ENCODE measurements around the gene MSH3.
"Not testable (repeated sequence)": the region's sequence is repeated elsewhere in the genome, so short reads cannot be mapped to it uniquely, and the experiment has no call there.

MSH3 gene

DNA sequence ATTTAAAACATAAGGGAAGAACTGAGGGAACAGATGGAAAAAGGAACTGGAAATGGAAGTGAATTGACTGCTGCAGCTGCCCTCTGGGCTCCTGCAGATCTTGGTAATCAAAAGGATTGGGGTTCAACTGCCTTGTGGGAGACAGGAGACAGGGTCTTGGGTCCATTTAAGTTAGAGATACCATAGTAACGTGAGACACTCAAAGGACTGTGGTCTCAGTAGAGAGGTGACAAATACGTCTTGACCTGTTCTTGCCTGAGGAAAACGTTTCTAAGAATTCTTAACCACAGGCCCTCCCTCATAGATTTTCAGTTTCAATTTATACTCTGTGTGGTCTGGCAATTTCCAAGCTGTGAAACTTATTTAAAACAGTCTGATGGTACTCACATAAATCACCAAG, 101.2 kb downstream of the MSH3 start:
- no peak for DNase-seq (ENCODE audit: low spot score)

DNA sequence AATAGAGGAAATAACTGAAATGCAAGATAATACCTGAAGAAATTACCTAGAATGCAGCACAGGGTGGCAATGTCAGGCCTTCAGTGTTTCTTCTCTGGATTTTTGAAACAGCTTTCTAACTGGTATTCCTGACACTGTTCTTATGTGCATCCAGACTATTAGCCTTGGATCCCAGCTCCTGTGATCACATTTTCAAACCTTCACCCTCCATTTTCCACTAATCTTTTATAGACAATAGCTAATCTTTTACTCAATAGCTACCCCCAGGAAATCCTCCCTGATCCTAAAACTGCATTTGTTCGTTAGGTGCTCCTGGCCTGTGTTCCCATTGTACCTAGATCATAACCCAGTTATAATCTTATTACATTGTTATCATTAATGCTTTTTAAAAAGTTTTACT, 101.8 kb downstream of the MSH3 start:
- no peak for DNase-seq (ENCODE audit: low spot score)

DNA sequence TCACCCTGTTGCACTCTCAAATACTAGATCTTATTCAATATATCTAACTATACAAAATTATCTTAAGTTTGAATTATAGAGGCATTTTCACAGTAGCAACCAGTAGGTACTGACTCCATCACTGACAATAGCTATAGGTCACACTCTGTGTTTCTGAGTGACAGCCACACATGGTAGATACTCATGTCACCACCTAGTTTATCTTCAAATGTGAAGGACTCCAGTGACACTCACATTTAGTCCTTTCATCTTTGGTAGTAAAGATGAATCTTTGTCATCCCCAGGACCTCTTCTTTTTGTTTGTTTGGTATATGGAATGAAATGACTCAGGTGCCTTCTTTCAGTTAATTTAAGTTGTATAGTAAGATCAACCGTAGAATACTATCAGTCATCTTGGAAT, 102.8 kb downstream of the MSH3 start:
- no peak for DNase-seq (ENCODE audit: low spot score)

DNA sequence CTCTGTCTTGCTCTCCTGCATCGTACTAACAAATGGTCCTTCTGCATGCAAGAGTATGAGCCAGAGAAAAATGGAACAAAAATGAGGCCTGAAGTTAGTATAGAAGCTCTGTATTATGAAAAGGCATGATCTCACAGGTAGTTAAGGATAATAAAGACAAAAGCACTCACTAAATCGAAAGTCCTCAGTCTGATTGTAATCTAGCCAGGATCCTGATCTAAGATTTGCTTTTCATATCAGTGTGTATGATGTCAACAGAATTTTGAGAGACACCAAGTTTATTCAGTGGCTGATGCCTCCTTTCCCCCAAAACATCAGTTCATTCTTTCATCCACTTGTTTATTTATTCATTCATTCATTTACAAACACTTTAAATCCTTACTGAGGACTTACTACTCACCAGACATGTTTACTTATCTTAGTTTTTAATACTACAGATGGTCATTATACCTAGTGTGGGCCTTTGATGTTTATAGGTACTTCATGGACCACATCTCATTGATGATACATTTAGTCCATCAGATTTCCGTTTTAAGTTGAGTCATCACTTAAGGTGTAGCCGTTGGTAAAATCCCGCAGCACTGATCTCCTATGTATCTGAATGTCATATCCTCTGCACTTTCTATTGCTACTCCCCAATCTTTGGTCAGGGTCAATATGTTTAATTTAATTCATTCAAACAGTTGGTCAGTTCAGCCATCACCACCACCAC, 105.6 kb downstream of the MSH3 start:
- no peak for DNase-seq (ENCODE audit: low spot score)

DNA sequence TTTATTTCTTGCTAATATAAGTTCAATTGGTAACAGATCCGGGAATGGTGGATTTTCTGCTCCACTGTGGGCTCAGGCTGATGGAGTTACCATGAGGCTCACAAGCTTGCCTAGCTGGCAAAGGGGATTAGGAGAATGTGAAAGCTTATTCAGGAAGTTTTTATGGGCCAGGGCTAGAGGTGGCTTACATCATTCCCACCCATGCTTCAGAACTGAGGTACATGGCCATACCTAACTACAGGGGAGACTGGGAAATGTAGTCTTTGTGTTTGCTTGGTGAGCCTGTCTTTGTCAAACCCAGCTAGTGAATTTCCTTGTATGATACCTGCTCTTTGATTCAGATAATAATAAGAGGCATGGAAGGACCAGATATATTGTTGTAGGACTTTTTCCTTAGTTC, 106.2 kb downstream of the MSH3 start:
- no peak for DNase-seq (ENCODE audit: low spot score)

DNA sequence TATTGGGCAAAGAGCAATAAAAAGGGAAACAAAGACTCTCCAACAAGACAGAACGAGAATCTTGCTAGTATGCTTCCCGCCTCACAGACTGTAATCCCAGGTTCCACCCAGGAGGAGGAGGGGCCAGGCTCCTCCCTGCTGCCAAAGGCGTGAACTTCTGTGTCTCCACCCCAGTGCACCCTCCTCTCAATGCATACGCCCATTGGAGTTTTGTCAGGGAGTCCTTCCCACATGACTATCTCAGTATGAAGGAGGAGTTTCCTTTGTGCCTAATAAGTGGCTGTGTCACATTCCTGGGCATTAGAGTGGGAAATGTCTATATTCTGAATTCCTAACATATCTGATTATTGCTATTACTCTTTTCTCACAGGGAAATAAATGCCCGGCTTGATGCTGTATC, 106.7 kb downstream of the MSH3 start:
- DNase-seq (ENCODE audit: low spot score) = no peak

DNA sequence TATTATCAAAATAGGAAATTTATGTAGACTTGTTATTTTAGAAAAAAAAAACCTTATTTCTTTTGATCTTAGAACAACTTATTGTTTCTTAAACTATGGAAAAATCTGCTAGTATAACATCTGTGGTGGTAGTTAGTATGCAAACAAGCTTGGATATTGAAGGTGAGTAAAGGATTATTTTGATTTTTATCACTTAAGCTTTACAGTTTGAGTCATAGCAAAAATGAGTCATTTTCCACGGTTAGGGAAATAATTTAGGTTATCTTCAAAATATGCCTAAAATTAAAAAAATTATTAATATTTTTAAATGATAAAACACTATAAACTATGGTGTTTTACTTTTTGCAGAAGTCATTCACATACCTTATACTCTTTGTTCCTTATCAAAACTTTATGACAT, 107.5 kb downstream of the MSH3 start:
- no peak for DNase-seq (ENCODE audit: low spot score)

DNA sequence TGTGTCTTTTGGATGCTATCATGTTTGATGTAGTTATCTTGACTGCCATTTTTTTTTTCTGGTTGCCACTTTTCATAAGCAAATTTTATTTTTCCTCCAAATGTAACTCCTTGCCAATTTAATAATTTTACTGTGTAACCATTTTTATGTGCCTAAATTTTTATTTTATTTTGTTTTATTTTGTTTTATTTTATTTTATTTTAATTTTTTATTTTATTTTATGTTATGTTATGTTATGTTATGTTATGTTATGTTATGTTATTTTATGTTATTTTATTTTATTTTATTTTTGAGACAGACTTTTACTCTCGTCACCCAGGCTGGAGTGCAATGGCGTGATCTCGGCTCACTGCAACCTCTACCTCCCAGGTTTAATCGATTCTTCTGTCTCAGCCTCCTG, 108.1 kb downstream of the MSH3 start:
- DNase-seq (ENCODE audit: low spot score) = no peak

DNA sequence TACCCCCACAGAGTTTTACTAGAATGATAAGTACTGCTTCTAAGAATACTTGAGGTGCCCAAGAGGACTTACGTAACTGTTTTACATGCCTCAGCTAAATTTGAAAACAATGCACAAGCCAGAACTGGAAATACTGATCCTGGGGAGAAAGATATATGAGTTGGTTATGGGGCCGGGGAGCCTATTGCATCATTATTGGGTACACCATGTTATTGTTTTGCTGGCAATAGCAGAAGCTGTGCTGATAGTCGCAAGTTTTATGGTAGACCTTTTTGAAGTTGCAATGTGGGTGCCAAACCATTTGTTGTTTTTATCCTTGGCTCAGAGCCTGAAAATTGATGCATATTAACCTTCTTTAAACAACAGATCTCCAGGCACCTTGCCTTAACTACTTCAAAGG, 108.8 kb downstream of the MSH3 start:
- no peak for DNase-seq (ENCODE audit: low spot score)

DNA sequence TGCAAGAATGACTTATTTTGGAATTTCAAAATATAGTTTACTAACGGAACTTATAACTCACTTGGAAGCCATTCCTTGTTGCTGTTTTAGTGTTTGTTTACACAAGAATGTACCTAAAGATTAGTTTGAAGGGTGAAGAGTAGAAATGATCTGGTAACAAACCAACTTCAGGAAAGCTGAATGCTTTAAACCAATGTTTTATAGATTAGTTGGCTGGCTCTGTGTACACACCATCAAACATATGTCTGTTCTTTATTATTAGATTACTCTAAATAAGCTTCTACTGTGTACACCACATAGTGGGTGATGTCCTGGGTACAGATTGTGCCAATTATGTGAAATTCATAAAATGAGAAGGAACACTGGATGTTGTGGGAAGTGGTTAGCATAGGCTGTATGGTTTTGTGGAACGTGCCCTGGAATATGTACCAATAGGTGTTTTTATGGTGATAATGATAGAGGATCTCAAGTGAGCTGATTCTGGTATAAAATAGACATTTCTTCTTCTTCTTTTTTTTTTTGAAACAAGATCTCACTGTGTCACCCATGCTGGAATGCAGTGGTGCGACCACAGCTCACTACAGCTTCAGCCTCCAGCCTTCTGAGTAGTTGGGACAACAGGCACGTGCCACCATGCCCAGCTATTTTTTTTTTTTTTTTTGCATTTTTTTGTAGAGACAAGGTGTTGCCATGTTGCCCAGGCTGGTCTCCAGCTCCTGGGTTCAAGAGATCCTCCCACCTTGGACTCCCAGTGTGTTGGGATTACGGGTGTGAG, 109.6 kb downstream of the MSH3 start:
- no peak for DNase-seq (ENCODE audit: low spot score)

DNA sequence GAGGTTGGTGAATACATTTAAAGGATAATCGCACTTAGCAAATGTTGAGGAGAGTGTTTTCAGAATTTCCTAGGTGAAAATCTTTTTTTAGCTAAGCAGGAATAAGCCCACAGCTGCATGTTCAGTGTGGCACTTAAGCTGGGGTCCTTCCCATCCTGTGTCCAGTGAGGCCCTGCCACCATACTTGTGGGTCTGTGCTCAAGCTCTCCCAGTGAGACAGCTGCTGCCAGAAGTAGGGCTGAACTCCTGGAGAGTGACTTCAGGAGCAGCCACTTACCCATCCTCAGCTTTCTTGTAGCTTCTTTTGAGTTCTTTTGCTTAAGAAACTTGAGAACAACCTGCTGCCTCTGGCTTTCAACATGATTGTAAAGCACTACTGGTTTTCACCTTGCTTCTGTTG, 110.3 kb downstream of the MSH3 start:
- no peak for DNase-seq (ENCODE audit: low spot score)

DNA sequence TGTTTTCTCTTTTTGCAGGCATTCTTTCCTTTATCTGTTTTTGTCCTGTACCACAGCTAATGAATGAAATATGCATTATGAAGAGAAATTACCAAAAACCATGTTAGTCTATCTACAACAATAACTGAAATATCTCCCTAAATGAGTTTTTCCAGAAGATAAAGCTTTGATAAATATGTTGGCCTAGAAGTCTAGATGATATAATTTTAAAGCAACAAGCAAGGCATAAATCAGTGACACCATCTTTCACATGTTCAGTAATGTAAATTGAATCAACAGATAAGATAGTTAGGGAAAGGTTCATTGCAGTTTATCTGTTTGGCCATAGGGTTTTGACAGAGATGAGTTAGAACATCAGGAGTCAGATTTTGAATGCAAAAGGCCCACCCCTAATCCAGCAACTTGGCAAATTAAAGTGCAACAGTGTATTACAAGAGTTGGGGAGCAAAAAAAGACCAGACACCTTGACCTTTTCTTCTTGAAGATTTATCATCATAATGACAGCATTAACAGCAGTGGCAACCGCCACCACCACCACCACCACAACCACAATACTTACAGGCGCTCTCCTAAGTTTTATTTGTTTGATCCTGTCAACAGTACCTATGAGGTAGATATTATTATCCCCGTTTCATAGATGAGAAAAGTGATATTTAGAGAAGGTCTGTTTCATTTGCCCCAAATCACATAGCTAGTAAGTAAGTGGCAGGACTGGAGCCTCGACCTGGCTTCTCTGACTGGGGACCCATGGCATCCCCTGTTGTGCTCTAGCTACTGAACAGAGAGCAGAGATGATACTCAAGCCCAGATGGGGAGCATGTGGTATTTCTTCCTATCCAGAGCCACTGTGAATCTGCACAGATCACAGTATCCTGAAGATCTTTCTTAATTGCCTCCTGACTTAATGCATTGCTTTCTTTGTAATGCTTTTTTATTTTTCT, 123.2 kb downstream of the MSH3 start:
- DNase-seq (ENCODE audit: low spot score) = no peak

DNA sequence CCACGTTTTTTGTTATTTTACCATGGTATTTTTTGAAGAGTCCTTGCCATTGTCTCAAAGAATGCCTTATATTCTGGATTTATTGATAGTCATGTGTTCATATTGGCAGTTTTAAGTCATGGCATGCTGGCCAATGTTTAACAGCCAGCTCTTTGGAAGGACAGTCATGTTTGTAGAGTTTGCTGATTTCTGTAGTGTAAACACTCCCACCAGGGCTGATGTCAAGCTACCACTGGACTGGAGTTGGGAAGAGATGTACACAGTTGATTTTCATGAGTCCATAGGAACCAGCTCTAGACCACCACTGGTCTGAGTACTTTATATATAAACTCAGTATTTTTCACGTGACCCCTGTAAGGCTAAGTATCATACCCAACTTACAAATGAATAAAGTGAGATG, 125.6 kb downstream of the MSH3 start:
- DNase-seq (ENCODE audit: low spot score) = no peak

DNA sequence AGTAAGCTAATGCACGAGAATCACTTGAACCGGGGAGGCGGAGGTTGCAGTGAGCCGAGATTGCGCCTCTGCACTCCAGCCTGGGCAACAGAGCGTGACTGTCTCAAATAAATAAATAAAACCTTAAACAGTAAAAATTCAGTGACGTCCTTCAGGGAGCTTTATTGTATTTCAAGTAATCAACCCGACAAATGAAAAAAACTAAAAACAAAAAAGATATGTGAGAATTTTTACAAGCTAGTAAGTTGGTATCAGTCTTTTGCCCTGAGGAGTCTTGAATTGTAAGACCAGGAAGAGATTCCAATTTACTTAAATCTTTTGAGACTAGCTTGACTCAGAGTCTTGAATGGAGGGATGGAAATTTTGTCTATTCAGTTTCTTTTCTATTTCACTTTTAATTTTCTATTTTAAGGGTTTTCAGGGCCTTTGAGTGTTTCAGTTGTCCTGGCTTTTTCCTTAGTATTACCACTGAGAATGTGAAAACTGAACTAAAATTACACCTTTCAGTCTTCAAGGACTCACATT, 126.4 kb downstream of the MSH3 start:
- DNase-seq (ENCODE audit: low spot score) = no peak

DNA sequence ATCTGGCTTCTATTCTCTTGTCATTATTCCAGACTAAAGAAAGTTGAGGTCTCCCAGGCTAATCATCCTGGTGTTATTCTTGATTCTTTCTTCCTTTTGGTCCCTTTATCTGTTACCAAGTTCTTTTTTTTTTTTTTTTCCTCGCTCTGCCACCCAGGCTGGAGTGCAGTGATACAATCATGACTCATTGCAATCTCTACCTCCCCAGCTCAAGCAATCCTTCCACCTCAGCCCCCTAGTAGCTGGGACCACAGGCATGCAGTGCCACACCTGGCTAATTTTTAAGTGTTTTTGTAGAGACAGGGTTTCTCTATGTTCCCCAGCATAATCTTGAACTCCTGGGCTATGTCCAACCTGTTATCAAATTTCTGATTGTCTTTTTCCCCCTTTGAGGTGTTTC, 126.9 kb downstream of the MSH3 start:
- DNase-seq (ENCODE audit: low spot score) = no peak

DNA sequence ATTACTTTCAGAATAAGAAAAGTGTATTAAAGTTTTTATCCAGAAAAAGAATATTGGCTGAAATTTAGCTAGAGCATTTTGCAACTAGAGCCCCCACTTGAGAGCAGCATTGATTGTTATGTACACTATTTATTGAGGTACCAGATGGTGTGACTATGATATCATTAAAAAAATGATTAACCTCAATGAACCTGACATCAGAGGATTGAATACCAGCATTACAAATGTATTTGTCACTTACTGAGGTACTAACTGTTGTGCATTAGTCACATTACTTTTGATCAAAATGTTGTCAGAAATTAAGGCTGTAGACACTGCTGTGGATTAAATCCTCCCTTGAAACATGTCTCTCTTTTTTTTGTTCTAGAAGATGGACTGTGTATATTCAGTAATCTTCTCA, 128.2 kb downstream of the MSH3 start:
- DNase-seq (ENCODE audit: low spot score) = no peak

DNA sequence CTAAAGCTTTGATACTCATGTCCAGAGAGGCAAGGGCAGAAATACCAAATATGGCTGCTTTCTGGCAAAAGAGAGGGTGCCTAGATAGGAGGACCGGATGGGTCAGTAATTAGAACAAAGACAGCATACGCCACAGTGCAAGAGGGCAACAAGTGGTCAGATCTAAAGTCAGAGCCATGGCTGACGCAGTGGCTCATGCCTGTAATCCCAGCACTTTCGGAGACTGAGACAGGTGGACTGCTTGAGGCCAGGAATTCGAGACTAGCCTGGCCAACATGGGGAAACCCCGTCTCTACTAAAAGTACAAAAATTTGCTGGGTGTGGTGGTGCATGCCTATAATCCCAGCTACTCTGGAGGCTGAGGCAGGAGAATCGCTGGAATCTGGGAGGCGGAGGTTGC, 129.3 kb downstream of the MSH3 start:
- DNase-seq (ENCODE audit: low spot score) = not testable (repeated sequence)

DNA sequence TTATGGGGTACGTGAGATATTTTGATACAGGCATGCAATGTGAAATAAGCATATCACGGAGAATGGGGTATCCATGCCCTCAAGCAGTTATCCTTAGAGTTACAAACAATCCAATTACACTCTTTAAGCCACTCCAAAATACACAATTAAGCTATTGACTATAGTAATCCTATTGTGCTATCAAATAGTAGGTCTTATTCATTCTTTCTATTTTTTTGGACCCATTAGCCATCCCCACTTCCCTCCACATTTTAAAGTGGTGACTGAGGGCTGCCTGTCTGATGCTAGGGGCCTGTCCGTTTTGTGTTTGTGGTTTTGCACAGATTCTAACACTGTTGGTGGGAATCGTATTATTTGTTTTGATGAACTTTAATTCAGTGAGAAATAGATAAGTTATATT, 130.0 kb downstream of the MSH3 start:
- DNase-seq (ENCODE audit: low spot score) = no peak

DNA sequence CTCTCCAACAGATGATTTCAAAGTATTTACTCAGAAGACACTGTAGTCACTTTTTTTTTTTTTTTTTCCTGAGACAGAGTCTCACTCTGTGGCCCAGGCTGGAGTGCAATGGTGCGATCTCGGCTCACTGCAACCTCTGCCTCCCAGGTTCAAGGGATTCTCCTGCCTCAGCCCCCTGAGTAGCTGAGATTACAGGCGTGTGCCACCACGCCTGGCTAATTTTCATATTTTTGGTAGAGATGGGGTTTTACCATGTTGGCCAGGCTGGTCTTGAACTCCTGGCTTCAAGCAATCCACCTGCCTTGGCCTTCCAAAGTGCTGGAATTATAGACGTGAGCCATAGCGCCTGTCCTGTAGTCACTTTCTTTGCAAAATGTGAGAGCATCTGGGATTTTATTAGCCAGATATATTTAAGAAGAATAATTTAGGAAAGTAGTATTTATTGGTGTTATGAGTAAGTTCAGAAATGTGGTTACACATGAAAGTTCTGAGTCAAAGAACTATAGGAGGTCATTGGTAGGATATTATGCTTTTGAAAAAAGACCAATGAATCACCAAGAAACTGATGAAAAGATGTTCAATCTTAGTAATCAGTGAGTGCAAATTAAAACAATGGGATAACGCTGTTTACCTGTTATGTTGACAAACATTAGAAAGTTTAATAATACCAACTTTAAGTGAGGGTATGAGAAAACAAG, 135.0 kb downstream of the MSH3 start:
- not testable (repeated sequence) for DNase-seq (ENCODE audit: low spot score)

DNA sequence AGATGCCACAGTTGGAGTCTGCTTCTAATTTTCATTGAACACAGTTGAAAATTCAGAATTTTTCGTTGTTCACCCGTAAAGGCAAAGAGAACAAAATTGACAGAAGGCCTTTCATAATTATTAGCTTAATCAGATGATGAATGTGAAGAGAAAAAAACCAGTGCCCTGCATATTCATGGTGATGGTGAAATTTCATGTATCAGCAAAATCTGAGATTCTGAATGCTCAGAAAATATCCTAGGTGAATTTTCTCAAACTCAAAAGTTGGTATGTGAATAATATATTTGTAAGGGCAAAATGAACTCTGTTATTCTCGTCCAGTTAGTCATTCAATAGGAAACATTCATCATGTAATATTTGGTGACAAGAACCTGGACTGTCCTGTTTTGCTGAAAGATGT, 136.2 kb downstream of the MSH3 start:
- no peak for DNase-seq (ENCODE audit: low spot score)

DNA sequence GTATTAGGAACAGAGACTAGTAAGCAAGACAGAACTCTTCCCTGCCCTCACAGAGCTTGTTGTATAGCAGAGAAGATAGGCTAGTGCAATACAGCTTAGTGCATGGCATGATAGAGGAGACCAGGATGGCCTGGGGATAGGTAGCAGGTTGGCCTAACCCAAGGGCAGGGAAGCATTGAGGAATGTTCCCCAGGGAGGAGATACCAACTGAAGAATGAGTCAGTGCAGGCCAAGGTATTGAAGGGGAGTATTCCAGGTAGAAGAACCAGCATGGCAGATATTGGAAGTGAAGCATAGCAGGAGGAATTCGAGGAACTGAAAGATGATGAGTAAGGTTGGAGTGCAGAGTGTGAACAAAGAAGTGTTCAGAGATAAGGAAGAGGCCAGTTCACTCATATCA, 138.9 kb downstream of the MSH3 start:
- no peak for DNase-seq (ENCODE audit: low spot score)

DNA sequence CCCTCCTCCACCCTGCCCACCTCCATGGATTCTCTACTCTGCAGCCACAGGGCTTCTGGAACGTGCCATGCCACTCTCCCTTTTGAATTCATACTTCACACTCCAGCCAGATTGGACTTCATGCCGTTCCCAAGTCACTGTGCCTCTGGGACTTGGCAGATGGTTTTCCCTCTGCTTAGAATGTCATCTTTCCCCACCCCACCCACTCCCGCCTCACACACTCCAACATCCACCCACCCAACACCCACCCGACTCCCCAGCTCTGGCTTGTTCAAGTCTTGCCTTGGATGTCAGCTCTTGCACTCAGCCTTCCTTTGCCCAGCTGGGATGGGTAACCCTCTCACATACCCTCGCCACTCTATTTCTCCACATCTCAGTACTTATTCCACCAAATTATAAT, 142.4 kb downstream of the MSH3 start:
- DNase-seq (ENCODE audit: low spot score) = no peak
